HepG2 (cell line): ENCODE results near the gene HSD17B8.

Experiments
- CTCF ChIP-seq: sonication (generic); formaldehyde crosslinking; IDR thresholded peaks from 2 replicates; pipeline ENCODE4 v1.5.0; 2020; ENCODE audit warnings: mild to moderate bottlenecking, missing genetic modification reagents, moderate library complexity
- HDAC1 ChIP-seq: sonication (generic); formaldehyde crosslinking; IDR thresholded peaks from 2 replicates; pipeline ENCODE4 v1.5.1; 2020; ENCODE audit warnings: mild to moderate bottlenecking, missing genetic modification reagents
- HHEX ChIP-seq: IDR thresholded peaks from 2 replicates; pipeline ENCODE4 v1.6.1; 2016; ENCODE audit warnings: control low read depth
- ZFP37 ChIP-seq: sonication (generic); formaldehyde crosslinking; IDR thresholded peaks from 2 replicates; pipeline ENCODE4 v1.4.0; 2020; ENCODE audit warnings: missing genetic modification reagents, borderline replicate concordance
- ZNF737 ChIP-seq: sonication (generic); formaldehyde crosslinking; IDR thresholded peaks from 2 replicates; pipeline ENCODE4 v1.5.0; 2020; ENCODE audit warnings: missing genetic modification reagents, mild to moderate bottlenecking, borderline replicate concordance
- ZNF768 ChIP-seq: sonication (generic); formaldehyde crosslinking; IDR thresholded peaks from 2 replicates; pipeline ENCODE4 v1.4.0; 2020; ENCODE audit warnings: missing genetic modification reagents
- TF ChIP-seq, protein P1 (sequence below): sonication (generic); formaldehyde crosslinking; IDR thresholded peaks from 2 replicates; pipeline ENCODE4 v1.4.0; 2020; ENCODE audit warnings: missing genetic modification reagents, borderline replicate concordance
- TF ChIP-seq, protein P2 (sequence below): sonication (generic); formaldehyde crosslinking; IDR thresholded peaks from 2 replicates; pipeline ENCODE4 v1.4.0; 2020; ENCODE audit warnings: missing genetic modification reagents

GRCh38 chr6:33237741-33238140 is 33.3 kb downstream of the HSD17B8 start:
- TF ChIP-seq CTCF (no peak), ZNF768 (CRISPR knock-in tag) (no peak), HHEX (CRISPR knock-in tag) (no peak), ZFP37 (no peak), HDAC1 (CRISPR knock-in tag) (no peak), ZNF737 (CRISPR knock-in tag) (no peak)
- TF ChIP-seq, protein P1, sequence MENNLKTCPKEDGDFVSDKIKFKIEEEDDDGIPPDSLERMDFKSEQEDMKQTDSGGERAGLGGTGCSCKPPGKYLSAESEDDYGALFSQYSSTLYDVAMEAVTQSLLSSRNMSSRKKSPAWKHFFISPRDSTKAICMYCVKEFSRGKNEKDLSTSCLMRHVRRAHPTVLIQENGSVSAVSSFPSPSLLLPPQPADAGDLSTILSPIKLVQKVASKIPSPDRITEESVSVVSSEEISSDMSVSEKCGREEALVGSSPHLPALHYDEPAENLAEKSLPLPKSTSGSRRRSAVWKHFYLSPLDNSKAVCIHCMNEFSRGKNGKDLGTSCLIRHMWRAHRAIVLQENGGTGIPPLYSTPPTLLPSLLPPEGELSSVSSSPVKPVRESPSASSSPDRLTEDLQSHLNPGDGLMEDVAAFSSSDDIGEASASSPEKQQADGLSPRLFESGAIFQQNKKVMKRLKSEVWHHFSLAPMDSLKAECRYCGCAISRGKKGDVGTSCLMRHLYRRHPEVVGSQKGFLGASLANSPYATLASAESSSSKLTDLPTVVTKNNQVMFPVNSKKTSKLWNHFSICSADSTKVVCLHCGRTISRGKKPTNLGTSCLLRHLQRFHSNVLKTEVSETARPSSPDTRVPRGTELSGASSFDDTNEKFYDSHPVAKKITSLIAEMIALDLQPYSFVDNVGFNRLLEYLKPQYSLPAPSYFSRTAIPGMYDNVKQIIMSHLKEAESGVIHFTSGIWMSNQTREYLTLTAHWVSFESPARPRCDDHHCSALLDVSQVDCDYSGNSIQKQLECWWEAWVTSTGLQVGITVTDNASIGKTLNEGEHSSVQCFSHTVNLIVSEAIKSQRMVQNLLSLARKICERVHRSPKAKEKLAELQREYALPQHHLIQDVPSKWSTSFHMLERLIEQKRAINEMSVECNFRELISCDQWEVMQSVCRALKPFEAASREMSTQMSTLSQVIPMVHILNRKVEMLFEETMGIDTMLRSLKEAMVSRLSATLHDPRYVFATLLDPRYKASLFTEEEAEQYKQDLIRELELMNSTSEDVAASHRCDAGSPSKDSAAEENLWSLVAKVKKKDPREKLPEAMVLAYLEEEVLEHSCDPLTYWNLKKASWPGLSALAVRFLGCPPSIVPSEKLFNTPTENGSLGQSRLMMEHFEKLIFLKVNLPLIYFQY (CRISPR knock-in tag): no peak
- TF ChIP-seq, protein P2, sequence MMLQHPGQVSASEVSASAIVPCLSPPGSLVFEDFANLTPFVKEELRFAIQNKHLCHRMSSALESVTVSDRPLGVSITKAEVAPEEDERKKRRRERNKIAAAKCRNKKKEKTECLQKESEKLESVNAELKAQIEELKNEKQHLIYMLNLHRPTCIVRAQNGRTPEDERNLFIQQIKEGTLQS: no peak
